NT2/D1 (cell line): Measurements from ENCODE around the gene GORASP1.

Experiments
- DNase-seq: peaks from one replicate; pipeline ENCODE4 v3.0.0-alpha.2; 2011; ENCODE audit warnings: low read depth, low spot score
- H3K27me3 ChIP-seq: 2 replicates; pipeline ENCODE4 v1.6.0; 2011; ENCODE audit warnings: mild to moderate bottlenecking; ENCODE audit not compliant: insufficient read length, insufficient read depth
- H3K36me3 ChIP-seq: 2 replicates; pipeline ENCODE4 v1.6.1; 2011; ENCODE audit warnings: mild to moderate bottlenecking, low read length, mixed read lengths; ENCODE audit not compliant: insufficient read depth, insufficient read length
- H3K4me1 ChIP-seq: 2 replicates; pipeline ENCODE4 v1.5.1; 2011; ENCODE audit not compliant: insufficient read depth, insufficient read length
- H3K4me3 ChIP-seq: 2 replicates; pipeline ENCODE4 v1.5.1; 2011; ENCODE audit warnings: low read depth; ENCODE audit not compliant: insufficient read length
- H3K9ac ChIP-seq: 2 replicates; pipeline ENCODE4 v1.6.0; 2011; ENCODE audit warnings: low read depth; ENCODE audit not compliant: insufficient read length
- H3K9me3 ChIP-seq: 2 replicates; pipeline ENCODE4 v1.5.1; 2011; ENCODE audit warnings: mild to moderate bottlenecking, low read length; ENCODE audit not compliant: insufficient read depth
- SUZ12 ChIP-seq: IDR thresholded peaks from 2 replicates; pipeline ENCODE4 v1.6.1; 2011; ENCODE audit not compliant: insufficient read length, insufficient read depth; ENCODE audit errors: extremely low read depth
- YY1 ChIP-seq: IDR thresholded peaks from 2 replicates; pipeline ENCODE4 v1.6.1; 2011; ENCODE audit not compliant: insufficient read length, insufficient read depth
- ZNF274 ChIP-seq: IDR thresholded peaks from 2 replicates; pipeline ENCODE4 v1.6.1; 2011; ENCODE audit warnings: mild to moderate bottlenecking, low read depth, low read length

Gene GORASP1

DNA sequence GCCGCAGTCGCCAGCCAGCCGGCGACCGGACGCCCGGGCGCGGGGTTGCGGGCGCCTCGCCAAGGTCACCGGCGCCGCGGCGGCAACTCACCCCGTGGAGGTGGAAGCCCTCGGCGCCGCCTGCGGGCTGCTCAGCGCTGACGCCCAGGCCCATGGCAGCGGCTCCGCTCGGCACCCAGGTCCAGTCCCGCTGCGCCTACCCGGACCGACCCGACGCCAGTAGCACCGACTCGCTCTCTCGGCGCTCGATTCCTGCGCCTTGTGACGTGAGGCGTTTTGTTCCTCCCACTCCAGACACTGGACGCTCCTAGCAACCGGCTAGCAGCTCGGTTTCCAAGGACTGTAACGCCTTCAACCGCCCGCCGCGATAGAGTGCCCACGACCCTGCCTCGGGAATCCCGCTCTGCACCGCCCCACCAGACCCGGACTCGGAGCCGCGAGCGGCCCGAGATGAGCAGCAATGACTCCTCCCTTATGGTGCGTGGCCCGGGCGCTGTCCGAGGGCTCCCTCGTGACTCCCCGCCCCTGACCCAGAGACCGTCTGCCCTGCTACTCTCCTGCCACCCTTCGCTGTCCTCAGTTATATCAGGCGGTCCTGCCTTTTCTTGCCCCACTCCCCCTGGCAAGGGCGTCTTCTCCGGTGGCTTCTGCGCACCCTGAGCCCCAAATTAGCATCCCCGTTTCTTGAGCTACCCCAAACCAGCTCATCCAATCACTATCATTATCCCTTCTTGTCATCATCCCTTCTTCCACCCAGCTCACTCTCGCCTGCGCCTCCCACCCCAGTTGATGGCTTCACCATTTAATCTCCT, at the start of gene GORASP1, which contains the start of gene TTC21A:
TSS of gene GORASP1 (minus strand) at position 240 of the 812 bp plus-strand sequence. CDS start at position 154, 86 bp downstream.
TSS of gene TTC21A (plus strand) at position 293 of the 812 bp plus-strand sequence. CDS start at position 451, 158 bp downstream.
- H3K4me1 ChIP-seq, result peaks cover 3% of the 10 kb centered on the region
- peaks cover 22% of the 10 kb centered on the region for H3K27me3 ChIP-seq
- H3K9me3 ChIP-seq, result no peaks in the 10 kb centered on the region
- peak within 1 kb of the TSS; percentile 82 for H3K4me3 ChIP-seq
- DNase-seq, result peak; percentile 63
- peak within 1 kb of the TSS; percentile 91 for H3K9ac ChIP-seq
- peaks cover 10% of the 10 kb centered on the region for H3K36me3 ChIP-seq
- no peak for TF ChIP-seq ZNF274
- TF ChIP-seq SUZ12, result no peak
- no peak for TF ChIP-seq YY1

DNA sequence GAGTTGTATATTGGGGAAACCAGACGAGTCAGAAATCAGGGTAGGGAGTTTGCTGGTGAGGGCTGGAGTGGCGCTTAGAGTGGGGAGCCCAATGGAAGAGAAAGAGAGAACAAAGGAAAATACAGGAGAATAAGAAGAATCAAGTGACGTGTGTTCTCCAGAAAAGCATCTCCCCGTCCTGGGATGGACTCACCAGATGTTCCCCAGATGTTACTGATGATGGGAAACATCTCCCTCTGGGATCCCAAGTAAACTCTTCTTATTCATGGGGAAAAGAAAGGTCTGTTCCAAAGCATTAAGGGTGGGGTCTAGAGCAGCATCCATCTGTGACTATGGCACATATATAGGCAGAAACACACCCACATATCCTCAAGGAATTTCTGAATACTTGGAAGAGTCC, 49.0 kb upstream of the GORASP1 start:
- Histone ChIP-seq H3K9me3 (no peaks in the 10 kb centered on the region), H3K4me1 (peaks cover 11% of the 10 kb centered on the region), H3K4me3 (no peak overlapping the region), H3K9ac (no peak overlapping the region), H3K27me3 (no peaks in the 10 kb centered on the region), H3K36me3 (peaks cover 3% of the 10 kb centered on the region)
- TF ChIP-seq SUZ12 (no peak), YY1 (no peak), ZNF274 (no peak)
- DNase-seq, result no peak

DNA sequence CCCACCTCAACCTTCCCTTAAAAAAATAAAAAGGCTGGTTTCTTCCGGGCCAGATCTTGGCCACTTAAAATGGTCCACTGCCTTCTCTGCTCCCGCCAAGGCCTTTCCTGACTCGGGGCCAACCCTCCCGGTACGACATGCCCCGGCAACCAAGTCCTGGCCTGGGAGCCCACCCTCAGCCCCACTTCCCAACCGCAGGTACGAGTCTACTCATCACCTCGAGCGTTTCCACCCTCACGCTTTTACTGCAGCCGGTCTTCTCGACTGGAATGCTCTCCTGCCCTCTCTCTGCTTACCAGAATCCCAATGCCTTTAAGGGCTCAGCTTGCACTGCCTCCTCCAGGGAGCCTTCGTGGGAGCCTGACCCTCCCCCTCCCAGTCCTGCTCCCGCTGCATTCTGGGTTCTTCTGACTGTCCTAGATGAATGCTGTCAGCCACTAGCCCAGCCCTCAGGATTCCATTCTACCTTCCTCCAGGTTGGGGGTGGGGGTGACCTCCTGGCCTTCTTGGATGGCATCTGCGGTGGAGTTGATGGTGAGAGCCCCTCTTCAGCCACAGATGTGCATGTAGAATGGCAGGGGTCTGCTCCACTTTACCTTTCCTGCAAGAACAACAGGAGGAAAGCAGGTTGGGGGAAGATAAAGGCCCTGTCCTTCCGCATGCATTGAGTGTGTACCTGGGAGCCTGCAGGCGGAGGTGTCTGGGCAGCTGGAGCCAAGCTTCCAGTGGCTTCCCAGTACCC, 47.0 kb upstream of the GORASP1 start:
- H3K27me3 ChIP-seq, result no peaks in the 10 kb centered on the region
- H3K9ac ChIP-seq, result peak overlapping the region; percentile 96
- TF ChIP-seq YY1 (no peak), SUZ12 (no peak), ZNF274 (no peak)
- H3K4me3 ChIP-seq, result peak overlapping the region; percentile 88
- H3K36me3 ChIP-seq, result peaks cover 13% of the 10 kb centered on the region
- DNase-seq, result peak; percentile 92
- no peaks in the 10 kb centered on the region for H3K9me3 ChIP-seq
- peaks cover 24% of the 10 kb centered on the region for H3K4me1 ChIP-seq

DNA sequence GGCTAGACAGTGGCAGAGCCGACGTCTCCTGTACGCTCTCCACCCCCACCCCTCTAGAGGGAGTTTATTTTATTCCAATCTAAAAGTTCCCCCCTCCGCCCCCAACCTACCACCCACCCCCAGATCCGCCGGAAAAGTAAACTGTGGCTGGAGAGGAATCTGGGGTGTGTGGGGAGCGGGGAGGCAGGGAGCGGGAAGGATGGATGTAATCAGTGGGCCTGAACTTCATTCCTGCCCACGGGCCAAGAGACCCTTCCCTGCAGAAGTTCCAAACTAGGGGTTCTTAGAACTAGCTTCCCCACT, 46.5 kb upstream of the GORASP1 start:
- Histone ChIP-seq H3K27me3 (no peaks in the 10 kb centered on the region), H3K4me3 (peak overlapping the region; percentile 88), H3K4me1 (peaks cover 28% of the 10 kb centered on the region), H3K9ac (peak overlapping the region; percentile 96), H3K9me3 (no peaks in the 10 kb centered on the region), H3K36me3 (peaks cover 18% of the 10 kb centered on the region)
- no peak for DNase-seq
- TF ChIP-seq ZNF274 (no peak), YY1 (no peak)

DNA sequence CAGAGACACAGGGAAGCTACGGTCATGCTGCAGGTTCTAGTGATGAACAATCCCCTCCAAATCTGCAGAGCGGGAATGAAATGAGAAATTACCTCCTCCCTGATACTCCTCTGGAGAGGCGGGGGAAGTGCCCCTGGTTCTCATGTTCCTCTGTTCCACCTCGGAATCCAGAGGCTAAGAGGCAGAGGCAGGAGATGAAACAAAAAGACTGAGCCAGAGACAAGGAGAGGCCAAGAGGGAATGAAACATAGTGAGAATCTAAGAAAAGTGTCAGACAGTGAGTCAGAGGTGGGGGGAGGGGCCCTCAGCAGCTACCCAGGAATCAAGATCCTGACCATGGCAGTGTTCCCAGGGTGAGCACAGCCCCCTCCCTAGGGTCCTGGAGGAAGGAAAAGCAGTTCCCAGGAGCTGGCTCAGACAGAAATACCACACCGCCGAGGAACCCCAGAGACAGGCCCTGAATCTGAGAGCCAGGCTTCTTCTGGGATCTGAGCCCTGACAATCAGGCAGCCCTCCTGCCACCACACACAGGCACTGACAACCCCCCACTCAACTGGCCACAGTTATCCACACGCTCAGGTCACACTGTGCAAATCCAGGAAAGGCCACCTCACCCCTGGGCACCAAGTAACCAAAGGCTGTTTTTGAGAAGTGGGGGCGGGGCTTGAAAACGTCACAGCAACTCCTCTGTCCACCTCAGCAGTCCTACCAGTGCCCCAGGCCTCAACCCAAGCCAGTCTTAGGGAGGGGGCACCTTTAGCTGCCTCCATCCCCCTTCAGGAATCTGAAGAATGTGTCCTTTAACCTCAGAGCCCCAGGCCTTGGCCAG, 43.6 kb upstream of the GORASP1 start:
- TF ChIP-seq ZNF274 (no peak), SUZ12 (no peak), YY1 (no peak)
- no peaks in the 10 kb centered on the region for H3K9me3 ChIP-seq
- peak; percentile 79 for DNase-seq
- peak overlapping the region; percentile 94 for H3K4me3 ChIP-seq
- no peaks in the 10 kb centered on the region for H3K27me3 ChIP-seq
- H3K36me3 ChIP-seq, result peaks cover 28% of the 10 kb centered on the region
- H3K4me1 ChIP-seq, result peaks cover 54% of the 10 kb centered on the region
- peak overlapping the region; percentile 84 for H3K9ac ChIP-seq

DNA sequence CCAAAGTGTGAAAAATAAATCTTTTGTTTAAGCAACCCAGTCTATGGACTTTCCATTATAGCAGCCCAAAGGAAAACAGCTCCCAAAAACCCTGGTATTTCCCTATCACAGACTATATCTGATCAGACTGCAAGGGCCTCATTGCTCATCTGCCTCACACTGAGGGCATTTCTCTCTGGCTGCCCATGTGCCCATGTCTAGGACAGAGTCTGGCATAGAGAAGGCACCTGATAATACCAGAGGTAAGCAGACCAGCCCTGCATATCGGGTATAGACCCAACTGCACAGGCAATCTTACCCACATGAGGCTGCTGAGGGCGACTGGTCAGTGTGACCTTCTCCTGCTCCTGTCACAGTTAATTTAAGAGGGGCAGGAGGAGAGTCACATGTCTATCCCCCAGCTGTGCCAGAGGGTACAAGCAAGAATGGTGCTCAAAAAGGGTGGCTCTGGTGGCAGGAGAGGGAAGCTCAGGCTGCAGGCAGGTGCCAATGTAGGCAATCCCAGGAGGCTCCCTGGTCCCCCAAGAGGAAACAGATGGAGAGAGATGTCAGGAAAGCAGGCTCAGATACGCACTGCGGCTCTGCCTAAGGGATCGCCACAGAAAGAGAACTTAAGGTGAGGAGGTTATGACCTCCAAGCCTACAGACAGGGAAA, 42.8 kb upstream of the GORASP1 start:
- H3K9me3 ChIP-seq, result no peaks in the 10 kb centered on the region
- H3K27me3 ChIP-seq, result no peaks in the 10 kb centered on the region
- no peak for TF ChIP-seq SUZ12
- TF ChIP-seq YY1, result no peak
- no peak for TF ChIP-seq ZNF274
- H3K9ac ChIP-seq, result peak overlapping the region; percentile 76
- DNase-seq, result no peak
- peak overlapping the region; percentile 94 for H3K4me3 ChIP-seq
- H3K4me1 ChIP-seq, result peaks cover 49% of the 10 kb centered on the region
- H3K36me3 ChIP-seq, result peaks cover 36% of the 10 kb centered on the region
